Peyer's patch (tissue), 4 donors: Measurements from ENCODE around the gene CTBP1.

Experiments
- CTCF ChIP-seq, 6 experiments: fragments of 450-650 bp in 4 of 6; fragments of 200-600 bp in 2 of 6; sonication (generic) in 1 of 6; IDR thresholded peaks; one replicate each; pipeline ENCODE4 v1.5.1; 2017 to 2019; ENCODE audit warnings: antibody characterized with exemption in 6 of 6, mild to moderate bottlenecking in 3 of 6, moderate library complexity in 1 of 6
- POLR2A ChIP-seq, 2 donors: fragments of 450-650 bp; IDR thresholded peaks; one replicate each; pipeline ENCODE4 v1.5.1; 2017; ENCODE audit warnings: antibody characterized with exemption in 2 of 2, mild to moderate bottlenecking in 2 of 2, moderate library complexity in 2 of 2

DNA sequence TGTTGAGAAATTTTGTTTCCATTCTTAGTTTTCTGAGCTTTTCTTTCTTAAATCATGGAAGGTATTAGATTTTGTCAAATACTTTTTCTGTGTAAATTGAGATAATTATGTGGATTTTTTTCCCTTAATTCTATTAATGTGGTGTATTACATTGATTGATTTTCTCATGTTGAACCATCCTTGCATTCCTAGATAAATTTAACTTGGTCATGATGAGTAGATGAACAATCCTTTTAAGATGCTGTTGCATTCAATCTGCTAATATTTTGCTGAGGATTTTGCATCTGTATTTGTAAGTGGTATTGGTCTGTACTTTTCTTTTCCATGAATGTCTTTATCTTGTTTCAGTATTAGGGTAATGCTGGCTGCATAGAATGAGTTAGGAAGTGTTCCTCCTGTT is 20.3 kb upstream of the CTBP1 start:
- TF ChIP-seq CTCF (IDR thresholded peaks at IDR 0.05) (no peak), POLR2A (IDR thresholded peaks at IDR 0.05) (no peak)
